Activated CD8-positive, alpha-beta memory T cell treated with anti-CD3 and anti-CD28 coated beads, Interleukin-2, amount 50 U/mL, for 48 hours (primary cell): Measurements from ENCODE around the gene RPRD1B.
"Not testable (repeated sequence)": the region's sequence is repeated elsewhere in the genome, so short reads cannot be mapped to it uniquely, and the experiment has no call there.

Experiments
- DNase-seq: peaks from one replicate; pipeline ENCODE4 v3.0.0-alpha.2; 2020

Gene RPRD1B

GRCh38 chr20:38001981-38002380 lies 31.6 kb upstream of the RPRD1B start:
- no peak for DNase-seq

- DNase-seq: no peak
Observed at GRCh38 chr20:38002422-38002821, 31.1 kb upstream of the RPRD1B start.

- DNase-seq: no peak
Observed at GRCh38 chr20:38004416-38004815, 29.1 kb upstream of the RPRD1B start.

GRCh38 chr20:38005903-38006302 lies 27.6 kb upstream of the RPRD1B start:
- DNase-seq: no peak

- DNase-seq: no peak
Observed at GRCh38 chr20:38007526-38007925, 26.0 kb upstream of the RPRD1B start.

- no peak for DNase-seq
Observed at GRCh38 chr20:38008233-38008944, 25.2 kb upstream of the RPRD1B start.

- DNase-seq: not testable (repeated sequence)
Observed at GRCh38 chr20:38009416-38009815, 24.1 kb upstream of the RPRD1B start.

GRCh38 chr20:38011696-38012095 lies 21.9 kb upstream of the RPRD1B start:
- no peak for DNase-seq

- no peak for DNase-seq
Observed at GRCh38 chr20:38012332-38012731, 21.2 kb upstream of the RPRD1B start.

GRCh38 chr20:38013887-38014286 lies 19.7 kb upstream of the RPRD1B start:
- no peak for DNase-seq

- no peak for DNase-seq
Observed at GRCh38 chr20:38017959-38018358, 15.6 kb upstream of the RPRD1B start.

GRCh38 chr20:38018385-38018784 lies 15.2 kb upstream of the RPRD1B start:
- no peak for DNase-seq

- DNase-seq: no peak
Observed at GRCh38 chr20:38021087-38021772, 12.3 kb upstream of the RPRD1B start.

GRCh38 chr20:38023181-38024001 lies 10.2 kb upstream of the RPRD1B start:
- no peak for DNase-seq

GRCh38 chr20:38024496-38024895 lies 9.1 kb upstream of the RPRD1B start:
- no peak for DNase-seq

GRCh38 chr20:38029453-38029852 lies 4.1 kb upstream of the RPRD1B start:
- DNase-seq: no peak

GRCh38 chr20:38031957-38032356 lies 1.6 kb upstream of the RPRD1B start:
- no peak for DNase-seq

GRCh38 chr20:38032585-38033329 lies 789 bp upstream of the RPRD1B start:
- no peak for DNase-seq

GRCh38 chr20:38034108-38034649 lies 633 bp downstream of the RPRD1B start:
- DNase-seq: no peak

GRCh38 chr20:38034961-38035360 lies 1.4 kb downstream of the RPRD1B start:
- no peak for DNase-seq

GRCh38 chr20:38036366-38036765 lies 2.8 kb downstream of the RPRD1B start:
- DNase-seq: no peak

GRCh38 chr20:38040276-38040675 lies 6.7 kb downstream of the RPRD1B start:
- DNase-seq: no peak
